Upper lobe of right lung (tissue), 1 donor: ENCODE measurements around the gene YBX3. TPM values are rescaled to one million over a fixed set of nuclear protein-coding genes. Genes with fewer than 3 reads are reported as not detected.

Experiments
- ATAC-seq: fragments of 200-7000 bp; cut with Tn5 transposase; one replicate; pipeline ENCODE4 v1.9.1; 2020; ENCODE audit warnings: mild to moderate bottlenecking, moderate library complexity
- DNase-seq: peaks from one replicate; pipeline ENCODE4 v3.0.0-alpha.2; 2020
- H3K27ac ChIP-seq: fragments of 200-600 bp; one replicate; pipeline ENCODE4 v1.8.0; 2022
- H3K27me3 ChIP-seq: fragments of 200-600 bp; one replicate; pipeline ENCODE4 v1.8.0; 2022; ENCODE audit warnings: mild to moderate bottlenecking
- H3K36me3 ChIP-seq: fragments of 200-600 bp; one replicate; pipeline ENCODE4 v1.8.0; 2022
- H3K4me1 ChIP-seq: fragments of 200-600 bp; one replicate; pipeline ENCODE4 v1.8.0; 2022
- H3K4me3 ChIP-seq: fragments of 200-600 bp; one replicate; pipeline ENCODE4 v1.8.0; 2022; ENCODE audit warnings: mild to moderate bottlenecking
- H3K9me3 ChIP-seq: fragments of 200-600 bp; one replicate; pipeline ENCODE4 v1.8.0; 2022
- CTCF ChIP-seq: fragments of 200-600 bp; IDR thresholded peaks from one replicate; pipeline ENCODE4 v1.8.0; 2022; ENCODE audit warnings: antibody characterized with exemption
- intact Hi-C: fragments of 100-400 bp; cut with DNase I; formaldehyde crosslinking; loops from one replicate; pipeline ENCODE4 v1.11.0; 2022
- total RNA-seq: library from RNA; stranded (reverse); fragmentation: NEBNext Ultra II Directional; extraction: Animal tissue kit (Norgen Biotek cat#: 25700); gene quantifications from one replicate; pipeline ENCODE4 v1.2.1, GENCODE V29; 2021
- donor health status: DM: no; HTN: yes; CAD: no; lungs with severe emphysema.

Gene YBX3
- total RNA-seq, 1 donor from 2014 or later: 292 TPM

- intact Hi-C loops: no loop called here
- no peaks in the 10 kb centered on the region for H3K36me3 ChIP-seq
- H3K9me3 ChIP-seq: no peaks in the 10 kb centered on the region
- no peak overlapping the region for H3K27ac ChIP-seq
- H3K27me3 ChIP-seq: peaks cover 4% of the 10 kb centered on the region
- no peak for TF ChIP-seq CTCF
- DNase-seq (no peak), ATAC-seq (no peak)
- H3K4me1 ChIP-seq: no peaks in the 10 kb centered on the region
- no peak overlapping the region for H3K4me3 ChIP-seq
These were observed 8.9 kb upstream of the YBX3 start for GRCh38 chr12:10732066-10732465.

GRCh38 chr12:10730559-10730958, 7.4 kb upstream of the YBX3 start:
- no peak for DNase-seq
- ATAC-seq: no peak
- no peak for TF ChIP-seq CTCF
- Histone ChIP-seq H3K27ac (no peak overlapping the region), H3K4me3 (no peak overlapping the region), H3K27me3 (no peaks in the 10 kb centered on the region), H3K36me3 (no peaks in the 10 kb centered on the region), H3K9me3 (no peaks in the 10 kb centered on the region), H3K4me1 (no peaks in the 10 kb centered on the region)
- intact Hi-C loops: no loop called here

- H3K4me3 ChIP-seq: no peak overlapping the region
- no peak overlapping the region for H3K27ac ChIP-seq
- H3K9me3 ChIP-seq: no peaks in the 10 kb centered on the region
- no peaks in the 10 kb centered on the region for H3K27me3 ChIP-seq
- H3K36me3 ChIP-seq: no peaks in the 10 kb centered on the region
- intact Hi-C loops: no loop called here
- ATAC-seq (no peak), DNase-seq (no peak)
- peaks cover 5% of the 10 kb centered on the region for H3K4me1 ChIP-seq
- no peak for TF ChIP-seq CTCF
These were observed 5.0 kb upstream of the YBX3 start for GRCh38 chr12:10728091-10728490.

GRCh38 chr12:10726945-10727344, 3.8 kb upstream of the YBX3 start:
- no peak for TF ChIP-seq CTCF
- Histone ChIP-seq H3K9me3 (no peaks in the 10 kb centered on the region), H3K4me1 (peaks cover 5% of the 10 kb centered on the region), H3K27me3 (no peaks in the 10 kb centered on the region), H3K4me3 (no peak overlapping the region), H3K36me3 (no peaks in the 10 kb centered on the region), H3K27ac (no peak overlapping the region)
- DNase-seq (no peak), ATAC-seq (no peak)
- intact Hi-C loops: no loop called here

- H3K4me1 ChIP-seq: peaks cover 19% of the 10 kb centered on the region
- no peak for TF ChIP-seq CTCF
- H3K27ac ChIP-seq: no peak overlapping the region
- DNase-seq (no peak), ATAC-seq (no peak)
- H3K36me3 ChIP-seq: no peaks in the 10 kb centered on the region
- intact Hi-C loops: no loop called here
- H3K4me3 ChIP-seq: no peak overlapping the region
- H3K9me3 ChIP-seq: no peaks in the 10 kb centered on the region
- H3K27me3 ChIP-seq: no peaks in the 10 kb centered on the region
These were observed 1.9 kb upstream of the YBX3 start for GRCh38 chr12:10725003-10725402.

- Histone ChIP-seq H3K4me3 (peak overlapping the region; percentile 94), H3K9me3 (no peaks in the 10 kb centered on the region), H3K4me1 (peaks cover 44% of the 10 kb centered on the region), H3K27me3 (no peaks in the 10 kb centered on the region), H3K27ac (peak overlapping the region; percentile 98), H3K36me3 (no peaks in the 10 kb centered on the region)
- intact Hi-C loops: no loop called here
- ATAC-seq (peak; percentile 49), DNase-seq (peak; percentile 80)
- TF ChIP-seq CTCF: no peak
These were observed 620 bp downstream of the YBX3 start for GRCh38 chr12:10722502-10722904.
